Loucy (cell line): Measurements from ENCODE around the gene THAP4.

Source experiments
- EZH2phosphoT487 ChIP-seq: fragments of 200-600 bp; IDR thresholded peaks from 2 replicates; pipeline ENCODE4 v1.6.1; 2018; ENCODE audit warnings: antibody characterized with exemption, mild to moderate bottlenecking, moderate library complexity, borderline replicate concordance
- TF ChIP-seq, protein P1 (sequence below): fragments of 200-600 bp; sonication (generic); conservative IDR thresholded peaks from 2 replicates; pipeline ENCODE4 v1.5.1; 2014; ENCODE audit warnings: mild to moderate bottlenecking, antibody characterized with exemption, low read length

DNA sequence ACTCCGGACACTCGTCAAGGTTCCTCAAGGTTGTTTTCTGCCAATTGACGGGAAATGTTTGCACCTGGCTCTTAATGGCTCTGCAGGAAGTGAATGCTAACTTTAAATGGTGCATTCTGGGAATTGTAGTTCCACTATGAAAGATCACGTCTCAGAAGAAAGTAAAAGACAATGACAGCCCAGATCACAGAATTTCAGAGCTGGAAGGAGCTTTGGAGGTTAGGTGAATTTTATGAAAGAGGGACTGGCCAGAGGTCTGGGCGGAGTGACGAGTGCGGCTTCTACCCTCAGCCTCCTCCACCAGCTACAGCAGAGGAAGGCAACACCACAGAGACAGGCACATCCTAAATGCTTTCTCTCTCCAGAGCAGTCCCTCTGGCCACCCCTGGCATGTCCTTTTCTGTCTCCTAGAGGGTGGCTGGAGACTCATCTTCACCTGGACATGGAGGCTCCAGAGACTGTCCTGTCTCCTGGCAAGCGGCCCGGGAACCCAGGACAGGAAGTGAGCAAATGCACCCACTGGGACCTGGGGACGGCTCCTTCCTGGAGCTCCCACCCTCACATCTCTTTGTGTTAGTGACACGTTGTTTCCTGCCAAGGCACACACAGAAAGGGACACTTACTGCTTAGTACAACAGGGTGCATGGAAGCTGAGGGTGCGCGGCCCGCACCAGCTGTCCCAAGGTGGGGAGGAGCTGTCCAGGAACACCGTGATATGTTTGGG is 19.4 kb downstream of the THAP4 start:
- TF ChIP-seq, protein P1, sequence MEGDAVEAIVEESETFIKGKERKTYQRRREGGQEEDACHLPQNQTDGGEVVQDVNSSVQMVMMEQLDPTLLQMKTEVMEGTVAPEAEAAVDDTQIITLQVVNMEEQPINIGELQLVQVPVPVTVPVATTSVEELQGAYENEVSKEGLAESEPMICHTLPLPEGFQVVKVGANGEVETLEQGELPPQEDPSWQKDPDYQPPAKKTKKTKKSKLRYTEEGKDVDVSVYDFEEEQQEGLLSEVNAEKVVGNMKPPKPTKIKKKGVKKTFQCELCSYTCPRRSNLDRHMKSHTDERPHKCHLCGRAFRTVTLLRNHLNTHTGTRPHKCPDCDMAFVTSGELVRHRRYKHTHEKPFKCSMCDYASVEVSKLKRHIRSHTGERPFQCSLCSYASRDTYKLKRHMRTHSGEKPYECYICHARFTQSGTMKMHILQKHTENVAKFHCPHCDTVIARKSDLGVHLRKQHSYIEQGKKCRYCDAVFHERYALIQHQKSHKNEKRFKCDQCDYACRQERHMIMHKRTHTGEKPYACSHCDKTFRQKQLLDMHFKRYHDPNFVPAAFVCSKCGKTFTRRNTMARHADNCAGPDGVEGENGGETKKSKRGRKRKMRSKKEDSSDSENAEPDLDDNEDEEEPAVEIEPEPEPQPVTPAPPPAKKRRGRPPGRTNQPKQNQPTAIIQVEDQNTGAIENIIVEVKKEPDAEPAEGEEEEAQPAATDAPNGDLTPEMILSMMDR, result no peak
- no peak for TF ChIP-seq EZH2phosphoT487
